HCT116 (cell line): ENCODE results near the gene TMEM147.

ENCODE experiments used
- POLR2A ChIP-seq: IDR thresholded peaks from 2 replicates; pipeline ENCODE4 v1.7.0; 2011; ENCODE audit warnings: borderline replicate concordance; ENCODE audit not compliant: insufficient read depth, insufficient read length; ENCODE audit errors: extremely low read depth
- TF ChIP-seq, protein P1 (sequence below): IDR thresholded peaks from 2 replicates; pipeline ENCODE4 v1.6.1; 2012; ENCODE audit warnings: low read depth
- TF ChIP-seq, protein P2 (sequence below), 3 experiments: fragments of 200-600 bp in 1 of 3; sonication (generic) in 1 of 3; IDR thresholded peaks in 2 of 3; conservative IDR thresholded peaks in 1 of 3; 2 replicates each; pipeline ENCODE4 v1.5.1; 2012 to 2017; ENCODE audit warnings: low read depth in 2 of 3, low read length in 2 of 3, antibody characterized with exemption in 1 of 3, borderline replicate concordance in 1 of 3, control low read depth in 1 of 3, mild to moderate bottlenecking in 1 of 3, mixed read lengths in 1 of 3, mixed run types in 1 of 3, moderate library complexity in 1 of 3; ENCODE audit not compliant: insufficient read depth in 1 of 3

DNA sequence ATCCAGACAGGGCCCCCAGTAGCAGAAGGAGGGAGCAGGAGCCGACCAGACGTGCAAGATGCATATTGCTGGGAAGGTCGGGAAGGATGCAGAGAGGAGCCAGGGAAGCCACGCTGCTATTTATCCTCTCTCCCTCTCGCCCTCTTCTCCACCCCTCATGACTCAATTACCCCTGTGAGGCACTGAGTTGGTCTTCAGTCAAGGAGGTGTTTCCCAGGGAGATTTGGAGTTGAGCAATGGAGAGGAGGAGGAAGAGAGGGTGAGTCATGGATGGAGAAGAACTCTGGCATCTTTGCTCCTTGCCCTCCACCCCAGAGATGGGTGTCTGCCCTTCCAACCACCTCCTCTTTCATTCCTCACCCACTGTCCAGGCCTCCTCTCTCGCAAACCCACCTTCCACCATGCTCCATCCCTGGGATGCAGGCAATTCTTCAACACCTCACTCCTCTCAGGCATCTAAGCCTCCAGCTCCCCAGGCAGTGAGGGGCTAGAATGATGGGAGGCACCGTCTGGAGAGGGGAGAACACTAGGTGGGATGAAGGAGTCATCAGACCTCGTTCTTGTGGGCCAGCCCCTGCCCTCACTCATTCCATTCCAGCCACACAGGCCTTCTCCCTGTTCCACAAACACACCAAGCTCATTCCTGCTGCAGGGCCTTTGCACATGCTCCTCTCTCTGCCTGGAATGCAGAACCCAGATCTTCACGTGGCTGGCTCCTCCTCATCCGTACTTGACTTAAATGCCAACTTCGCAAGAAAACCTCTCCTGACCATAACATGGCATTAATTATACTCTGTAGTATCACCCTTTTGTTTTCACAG, 17.0 kb upstream of the TMEM147 start, which contains the start of gene SBSN:
- TF ChIP-seq POLR2A: no peak
- TF ChIP-seq, protein P1, sequence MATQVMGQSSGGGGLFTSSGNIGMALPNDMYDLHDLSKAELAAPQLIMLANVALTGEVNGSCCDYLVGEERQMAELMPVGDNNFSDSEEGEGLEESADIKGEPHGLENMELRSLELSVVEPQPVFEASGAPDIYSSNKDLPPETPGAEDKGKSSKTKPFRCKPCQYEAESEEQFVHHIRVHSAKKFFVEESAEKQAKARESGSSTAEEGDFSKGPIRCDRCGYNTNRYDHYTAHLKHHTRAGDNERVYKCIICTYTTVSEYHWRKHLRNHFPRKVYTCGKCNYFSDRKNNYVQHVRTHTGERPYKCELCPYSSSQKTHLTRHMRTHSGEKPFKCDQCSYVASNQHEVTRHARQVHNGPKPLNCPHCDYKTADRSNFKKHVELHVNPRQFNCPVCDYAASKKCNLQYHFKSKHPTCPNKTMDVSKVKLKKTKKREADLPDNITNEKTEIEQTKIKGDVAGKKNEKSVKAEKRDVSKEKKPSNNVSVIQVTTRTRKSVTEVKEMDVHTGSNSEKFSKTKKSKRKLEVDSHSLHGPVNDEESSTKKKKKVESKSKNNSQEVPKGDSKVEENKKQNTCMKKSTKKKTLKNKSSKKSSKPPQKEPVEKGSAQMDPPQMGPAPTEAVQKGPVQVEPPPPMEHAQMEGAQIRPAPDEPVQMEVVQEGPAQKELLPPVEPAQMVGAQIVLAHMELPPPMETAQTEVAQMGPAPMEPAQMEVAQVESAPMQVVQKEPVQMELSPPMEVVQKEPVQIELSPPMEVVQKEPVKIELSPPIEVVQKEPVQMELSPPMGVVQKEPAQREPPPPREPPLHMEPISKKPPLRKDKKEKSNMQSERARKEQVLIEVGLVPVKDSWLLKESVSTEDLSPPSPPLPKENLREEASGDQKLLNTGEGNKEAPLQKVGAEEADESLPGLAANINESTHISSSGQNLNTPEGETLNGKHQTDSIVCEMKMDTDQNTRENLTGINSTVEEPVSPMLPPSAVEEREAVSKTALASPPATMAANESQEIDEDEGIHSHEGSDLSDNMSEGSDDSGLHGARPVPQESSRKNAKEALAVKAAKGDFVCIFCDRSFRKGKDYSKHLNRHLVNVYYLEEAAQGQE: no peak
- TF ChIP-seq, protein P2, sequence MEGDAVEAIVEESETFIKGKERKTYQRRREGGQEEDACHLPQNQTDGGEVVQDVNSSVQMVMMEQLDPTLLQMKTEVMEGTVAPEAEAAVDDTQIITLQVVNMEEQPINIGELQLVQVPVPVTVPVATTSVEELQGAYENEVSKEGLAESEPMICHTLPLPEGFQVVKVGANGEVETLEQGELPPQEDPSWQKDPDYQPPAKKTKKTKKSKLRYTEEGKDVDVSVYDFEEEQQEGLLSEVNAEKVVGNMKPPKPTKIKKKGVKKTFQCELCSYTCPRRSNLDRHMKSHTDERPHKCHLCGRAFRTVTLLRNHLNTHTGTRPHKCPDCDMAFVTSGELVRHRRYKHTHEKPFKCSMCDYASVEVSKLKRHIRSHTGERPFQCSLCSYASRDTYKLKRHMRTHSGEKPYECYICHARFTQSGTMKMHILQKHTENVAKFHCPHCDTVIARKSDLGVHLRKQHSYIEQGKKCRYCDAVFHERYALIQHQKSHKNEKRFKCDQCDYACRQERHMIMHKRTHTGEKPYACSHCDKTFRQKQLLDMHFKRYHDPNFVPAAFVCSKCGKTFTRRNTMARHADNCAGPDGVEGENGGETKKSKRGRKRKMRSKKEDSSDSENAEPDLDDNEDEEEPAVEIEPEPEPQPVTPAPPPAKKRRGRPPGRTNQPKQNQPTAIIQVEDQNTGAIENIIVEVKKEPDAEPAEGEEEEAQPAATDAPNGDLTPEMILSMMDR (IDR thresholded peaks at IDR 0.05 in 2 of 3, conservative IDR thresholded peaks at IDR 0.05 in 1 of 3; ENCODE audit: borderline replicate concordance in 1 of 3, insufficient read depth in 1 of 3, low read depth in 2 of 3, low read length in 2 of 3): no peak
